ENCODE data around the gene WFDC13. TPM values are rescaled to one million over a fixed set of nuclear protein-coding genes. Genes with fewer than 3 reads are reported as not detected.

WFDC13 gene
- total RNA-seq, 2 experiments from 2014 or later, result not detected

DNA sequence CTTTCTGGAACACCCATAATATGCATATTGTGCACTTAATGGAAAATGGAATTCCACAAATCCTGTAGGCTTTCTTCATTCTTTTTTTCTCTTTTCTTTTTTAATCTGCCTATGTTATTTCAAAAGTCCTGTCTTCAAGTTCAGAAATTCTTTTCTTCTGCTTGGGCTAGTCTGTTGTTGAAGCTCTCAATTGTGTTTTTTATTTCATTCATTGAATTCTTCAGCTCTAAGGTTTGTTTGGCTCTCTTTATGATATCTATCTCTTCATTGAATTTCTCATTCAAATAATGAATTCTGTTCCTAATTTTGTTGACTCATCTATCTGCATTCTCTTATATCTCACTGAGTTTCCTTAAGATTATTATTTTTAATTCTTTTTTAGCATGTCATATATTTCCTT lies 30.4 kb downstream of the WFDC13 start:
- ChIA-PET POLR2A (no interaction called here), CTCF (interaction anchor here (0.7 kb wide), 1 partner anchor 207 kb away, joined by 3 read pairs; no protein-coding TSS in a partner anchor)
- peaks cover 26% of the 10 kb centered on the region for H3K27me3 Mint-ChIP-seq
- H3K4me3 Mint-ChIP-seq, result no peak overlapping the region
- DNase-seq, result no peak
- peaks cover 1% of the 10 kb centered on the region for H3K36me3 Mint-ChIP-seq (ENCODE audit: low read depth)
- H3K27ac Mint-ChIP-seq, result no peak overlapping the region
- no peaks in the 10 kb centered on the region for H3K4me1 Mint-ChIP-seq
- H3K9me3 Mint-ChIP-seq, result peaks cover 24% of the 10 kb centered on the region

- ChIA-PET POLR2A (no interaction called here), CTCF (interaction anchor here (0.6 kb wide), 1 partner anchor 570 kb away, joined by 4 read pairs; no protein-coding TSS in a partner anchor)
- peaks cover 1% of the 10 kb centered on the region for H3K36me3 Mint-ChIP-seq (ENCODE audit: low read depth)
- no peak overlapping the region for H3K27ac Mint-ChIP-seq
- H3K9me3 Mint-ChIP-seq, result peaks cover 24% of the 10 kb centered on the region
- DNase-seq, result no peak
- no peaks in the 10 kb centered on the region for H3K4me1 Mint-ChIP-seq
- H3K27me3 Mint-ChIP-seq, result peaks cover 21% of the 10 kb centered on the region
- no peak overlapping the region for H3K4me3 Mint-ChIP-seq
These were observed 33.7 kb downstream of the WFDC13 start for GRCh38 chr20:45735552-45735951.

DNA sequence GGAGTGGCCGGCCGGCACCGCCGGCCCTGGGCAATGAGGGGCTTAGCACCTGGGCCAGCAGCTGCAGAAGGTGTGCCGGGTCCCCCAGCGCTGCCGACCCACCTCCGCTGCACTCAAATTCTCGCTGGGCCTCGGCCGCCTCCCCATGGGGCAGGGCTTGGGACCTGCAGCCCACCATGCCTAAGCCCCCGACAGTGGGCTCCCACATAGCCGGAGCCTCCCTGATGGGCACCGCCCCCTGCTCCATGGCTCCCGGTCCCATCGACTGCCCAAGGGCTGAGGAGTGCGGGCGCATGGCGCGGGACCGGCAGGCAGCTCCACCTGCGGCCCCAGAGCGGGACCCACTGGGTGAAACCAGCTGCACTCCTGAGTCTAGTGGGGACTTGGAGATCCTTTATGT lies 34.1 kb downstream of the WFDC13 start:
- Mint-ChIP-seq H3K9me3 (peaks cover 22% of the 10 kb centered on the region), H3K4me1 (no peaks in the 10 kb centered on the region), H3K27ac (no peak overlapping the region), H3K27me3 (peaks cover 18% of the 10 kb centered on the region), H3K4me3 (no peak overlapping the region), H3K36me3 (ENCODE audit: low read depth) (peaks cover 1% of the 10 kb centered on the region)
- no peak for DNase-seq
- ChIA-PET POLR2A (no interaction called here), CTCF (no interaction called here)

DNA sequence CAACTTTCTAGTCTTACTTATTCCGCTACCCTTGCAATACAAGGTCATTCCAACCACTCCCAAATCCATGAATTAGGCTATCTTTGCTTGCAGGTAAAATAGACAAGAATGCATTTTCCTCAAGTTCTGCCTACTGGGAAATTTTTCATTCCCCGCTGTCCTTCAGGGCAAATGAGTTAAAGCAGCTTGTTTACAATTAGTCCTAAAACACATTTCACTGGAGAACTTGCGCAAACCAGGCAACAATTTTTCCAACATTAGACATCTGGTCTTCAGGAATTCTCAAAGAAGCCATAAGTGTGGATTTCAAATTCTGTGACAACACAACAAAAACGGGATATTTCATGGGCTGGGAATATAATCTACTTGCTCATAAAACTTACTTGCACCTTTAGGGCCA lies 40.8 kb downstream of the WFDC13 start:
- H3K9me3 Mint-ChIP-seq, result no peaks in the 10 kb centered on the region
- no peak for DNase-seq
- CTCF ChIA-PET, result no interaction called here
- H3K36me3 Mint-ChIP-seq (ENCODE audit: low read depth), result no peaks in the 10 kb centered on the region
- POLR2A ChIA-PET, result no interaction called here
- H3K4me1 Mint-ChIP-seq, result no peaks in the 10 kb centered on the region
- H3K27ac Mint-ChIP-seq, result no peak overlapping the region
- peaks cover 21% of the 10 kb centered on the region for H3K27me3 Mint-ChIP-seq
- H3K4me3 Mint-ChIP-seq, result no peak overlapping the region

DNA sequence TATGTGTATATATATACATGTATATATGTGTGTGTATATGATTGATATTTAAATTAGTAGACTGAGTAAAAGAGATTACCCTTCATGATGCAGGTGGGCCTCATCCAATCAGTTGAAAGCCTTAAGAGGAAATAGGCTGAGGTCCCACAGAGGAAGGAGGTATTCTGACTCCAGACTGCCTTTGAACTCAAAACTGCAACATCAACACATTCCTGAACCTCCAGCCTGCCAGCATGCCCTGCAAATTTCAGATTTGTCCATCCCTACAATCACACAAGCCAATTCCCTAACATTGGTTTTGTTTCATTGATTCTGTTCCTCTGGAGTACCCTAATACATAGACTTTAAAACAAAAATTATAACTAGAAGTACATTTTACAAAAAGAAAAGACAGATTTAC lies 43.2 kb downstream of the WFDC13 start:
- Mint-ChIP-seq H3K27ac (no peak overlapping the region), H3K4me1 (no peaks in the 10 kb centered on the region), H3K36me3 (ENCODE audit: low read depth) (no peaks in the 10 kb centered on the region), H3K4me3 (no peak overlapping the region), H3K9me3 (no peaks in the 10 kb centered on the region), H3K27me3 (peaks cover 31% of the 10 kb centered on the region)
- no peak for DNase-seq
- ChIA-PET CTCF (no interaction called here), POLR2A (no interaction called here)

DNA sequence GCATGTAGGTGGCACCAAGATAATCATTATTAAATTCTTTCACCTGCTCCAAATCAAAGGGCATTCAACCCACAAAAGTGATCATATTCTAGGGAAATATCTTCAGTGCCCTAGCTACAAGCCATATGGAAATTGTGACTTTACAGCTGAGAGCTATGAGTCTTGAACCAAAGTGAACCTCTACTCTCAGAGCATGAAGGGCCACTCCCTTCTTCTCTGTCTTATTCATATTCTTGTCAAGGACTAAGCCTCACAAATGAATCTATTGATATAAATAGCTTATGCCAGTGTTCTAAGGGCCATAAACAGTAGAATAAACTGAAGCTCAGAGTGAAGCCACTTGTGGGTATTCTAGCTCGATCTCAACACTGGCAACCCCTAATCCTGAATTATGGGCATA lies 49.9 kb downstream of the WFDC13 start:
- Mint-ChIP-seq H3K4me3 (no peak overlapping the region), H3K9me3 (peaks cover 6% of the 10 kb centered on the region), H3K27me3 (peaks cover 25% of the 10 kb centered on the region), H3K4me1 (peaks cover 5% of the 10 kb centered on the region), H3K27ac (no peak overlapping the region), H3K36me3 (ENCODE audit: low read depth) (no peaks in the 10 kb centered on the region)
- CTCF ChIA-PET, result no interaction called here
- DNase-seq, result no peak
- POLR2A ChIA-PET, result no interaction called here

- DNase-seq, result no peak
These were observed 50.9 kb downstream of the WFDC13 start for GRCh38 chr20:45752746-45753145.

DNA sequence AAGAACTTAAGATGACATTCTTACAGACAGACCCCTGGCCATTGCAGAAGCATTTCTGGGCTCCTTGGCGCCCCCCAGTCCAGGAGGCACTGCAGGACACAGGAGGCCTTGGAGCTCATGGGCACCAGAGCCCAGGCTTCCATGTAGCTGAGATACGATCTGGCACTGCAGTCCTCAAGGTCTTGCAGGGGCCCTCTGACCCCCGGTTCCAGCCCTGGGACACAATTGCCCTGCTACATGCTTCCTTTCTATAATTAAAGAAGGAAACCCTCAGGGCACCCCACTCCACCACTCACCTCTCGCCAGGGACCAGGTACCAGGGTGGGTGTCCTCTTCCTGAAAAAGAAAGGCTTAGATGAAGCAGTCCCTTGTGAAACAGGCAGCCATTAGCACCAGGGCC lies 56.3 kb downstream of the WFDC13 start:
- DNase-seq, result no peak
- Mint-ChIP-seq H3K36me3 (ENCODE audit: low read depth) (no peaks in the 10 kb centered on the region), H3K4me3 (no peak overlapping the region), H3K27ac (no peak overlapping the region), H3K27me3 (peaks cover 4% of the 10 kb centered on the region), H3K4me1 (no peaks in the 10 kb centered on the region), H3K9me3 (peaks cover 6% of the 10 kb centered on the region)
- ChIA-PET CTCF (interaction anchor here (0.6 to 0.7 kb wide), 2 partner anchors 385 to 1236 kb away, joined by 3 to 6 read pairs; no protein-coding TSS in a partner anchor), POLR2A (no interaction called here)

More at GRCh38 chr20:45752746-45753145, 50.9 kb downstream of the WFDC13 start:
- no peaks in the 10 kb centered on the region for H3K36me3 Mint-ChIP-seq (ENCODE audit: low read depth)
- H3K4me1 Mint-ChIP-seq, result peaks cover 5% of the 10 kb centered on the region
- H3K27me3 Mint-ChIP-seq, result peaks cover 18% of the 10 kb centered on the region
- no peak overlapping the region for H3K4me3 Mint-ChIP-seq
- no peak overlapping the region for H3K27ac Mint-ChIP-seq
- H3K9me3 Mint-ChIP-seq, result peaks cover 6% of the 10 kb centered on the region
- ChIA-PET CTCF (no interaction called here), POLR2A (no interaction called here)

Small RNA genes within 50 kb of the gene (microRNA-seq; reads per million reads assigned to microRNA genes)
- not detected for gene MIR3617 (ENCODE audit: borderline microRNAs expressed, borderline replicate concordance)

Other genes starting within 250 kb of the WFDC13 start
- not detected for gene WFDC2, start 232.3 kb upstream of the WFDC13 start, total RNA-seq
- not detected for gene SPINT3, start 186.4 kb upstream of the WFDC13 start, total RNA-seq
- not detected for gene WFDC6, start 162.6 kb upstream of the WFDC13 start, total RNA-seq
- gene EPPIN, start 154.6 kb upstream of the WFDC13 start, total RNA-seq, result not detected
- not detected for gene WFDC8, start 122.8 kb upstream of the WFDC13 start, total RNA-seq
- gene WFDC10A, start 72.3 kb upstream of the WFDC13 start, total RNA-seq, result not detected
- not detected for gene WFDC9, start 70.8 kb upstream of the WFDC13 start, total RNA-seq
- not detected for gene WFDC11, start 31.8 kb upstream of the WFDC13 start, total RNA-seq
- gene WFDC10B, start 3.0 kb downstream of the WFDC13 start, total RNA-seq, result not detected
- not detected for gene SPINT4, start 20.3 kb downstream of the WFDC13 start, total RNA-seq
- gene WFDC3, start 89.8 kb downstream of the WFDC13 start, total RNA-seq, result not detected
- gene DNTTIP1, start 89.9 kb downstream of the WFDC13 start, total RNA-seq, result 10 to 100 TPM; 32.0 to 33.5 TPM
- gene UBE2C, start 110.6 kb downstream of the WFDC13 start, total RNA-seq, result 100 to 1,000 TPM; 232 to 244 TPM
- not detected for gene TNNC2, start 125.3 kb downstream of the WFDC13 start, total RNA-seq
- under 1 TPM; 0.72 to 0.87 TPM for gene SNX21, start 131.8 kb downstream of the WFDC13 start, total RNA-seq
- 10 to 100 TPM; 35.0 to 35.6 TPM for gene ACOT8, start 155.4 kb downstream of the WFDC13 start, total RNA-seq
- 1 to 10 TPM; 6.2 to 6.4 TPM for gene ZSWIM3, start 155.6 kb downstream of the WFDC13 start, total RNA-seq
- 10 to 100 TPM in 1 of 2 experiments, 1 to 10 TPM in 1; 9.8 to 11.5 TPM for gene ZSWIM1, start 179.2 kb downstream of the WFDC13 start, total RNA-seq
- under 1 TPM; 0.56 to 0.84 TPM for gene SPATA25, start 185.6 kb downstream of the WFDC13 start, total RNA-seq
- gene NEURL2, start 189.2 kb downstream of the WFDC13 start, total RNA-seq, result 1 to 10 TPM; 2.6 TPM
- 10 to 100 TPM; 64.9 to 76.3 TPM for gene CTSA, start 189.3 kb downstream of the WFDC13 start, total RNA-seq
- under 1 TPM; 0.81 to 0.82 TPM for gene PLTP, start 210.1 kb downstream of the WFDC13 start, total RNA-seq
- 10 to 100 TPM; 44.0 to 44.6 TPM for gene PCIF1, start 232.6 kb downstream of the WFDC13 start, total RNA-seq

Data from activated CD4-positive, alpha-beta T cell treated with anti-CD3 and anti-CD28 coated beads, Interleukin-2, amount 10 ng/mL, durations not matched to agents 7 days and 5 days (primary cell).